ENCODE results near the gene CLDN20.
A peak's percentile ranks its signal among the peaks of the same experiment; 100 is the strongest.
"Not testable (repeated sequence)": the region's sequence is repeated elsewhere in the genome, so short reads cannot be mapped to it uniquely, and the experiment has no call there.

CLDN20 gene

GRCh38 chr6:155263373-155264063 is at the start of gene CLDN20:
Gene CLDN20 (plus strand): TSS chr6:155264013. CDS start chr6:155275720, 11,707 bp downstream.
- H3K36me3 Mint-ChIP-seq, result peaks cover 16% of the 10 kb centered on the region
- no peaks in the 10 kb centered on the region for H3K27me3 Mint-ChIP-seq
- no peak within 1 kb of the TSS for H3K27ac Mint-ChIP-seq
- H3K9me3 Mint-ChIP-seq, result no peaks in the 10 kb centered on the region
- H3K4me1 Mint-ChIP-seq, result peaks cover 26% of the 10 kb centered on the region
- H3K4me3 Mint-ChIP-seq, result no peak within 1 kb of the TSS

GRCh38 chr6:155215906-155216305 is 47.9 kb upstream of the CLDN20 start:
- no peaks in the 10 kb centered on the region for H3K4me1 Mint-ChIP-seq
- H3K27me3 Mint-ChIP-seq, result peaks cover 3% of the 10 kb centered on the region
- no peak overlapping the region for H3K27ac Mint-ChIP-seq
- H3K36me3 Mint-ChIP-seq, result peaks cover 3% of the 10 kb centered on the region
- no peaks in the 10 kb centered on the region for H3K9me3 Mint-ChIP-seq
- H3K4me3 Mint-ChIP-seq, result no peak overlapping the region

GRCh38 chr6:155216312-155217046 is 47.3 kb upstream of the CLDN20 start:
- Mint-ChIP-seq H3K4me3 (no peak overlapping the region), H3K36me3 (peaks cover 3% of the 10 kb centered on the region), H3K27me3 (peaks cover 3% of the 10 kb centered on the region), H3K9me3 (no peaks in the 10 kb centered on the region), H3K27ac (no peak overlapping the region), H3K4me1 (no peaks in the 10 kb centered on the region)

GRCh38 chr6:155218711-155219110 is 45.1 kb upstream of the CLDN20 start:
- H3K4me1 Mint-ChIP-seq, result peaks cover 11% of the 10 kb centered on the region
- H3K9me3 Mint-ChIP-seq, H3K27me3 Mint-ChIP-seq: not testable (repeated sequence)

DNA sequence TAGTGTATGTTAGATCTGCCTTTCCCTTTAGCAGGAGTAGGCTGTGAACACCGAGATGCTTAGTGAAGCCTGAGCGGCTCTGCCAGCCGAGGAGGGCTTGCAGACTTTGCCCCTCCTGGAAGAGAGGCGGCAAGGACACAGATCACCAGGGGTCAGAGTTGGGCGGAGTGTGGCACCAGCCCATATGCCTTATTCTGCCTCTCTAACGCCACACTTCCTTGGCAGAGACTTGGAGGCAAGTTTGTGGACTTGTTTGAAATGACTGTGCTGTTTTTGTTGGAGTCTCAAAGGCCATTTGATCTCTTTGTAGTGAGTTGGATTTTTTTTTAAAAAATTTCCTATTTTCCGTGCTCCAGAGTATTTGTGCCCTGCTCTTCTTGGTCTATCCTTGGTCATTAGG is 44.5 kb upstream of the CLDN20 start:
- H3K27ac Mint-ChIP-seq, result no peak overlapping the region
- H3K9me3 Mint-ChIP-seq, result no peaks in the 10 kb centered on the region
- H3K4me3 Mint-ChIP-seq, result no peak overlapping the region
- H3K27me3 Mint-ChIP-seq, result peaks cover 3% of the 10 kb centered on the region
- peaks cover 17% of the 10 kb centered on the region for H3K4me1 Mint-ChIP-seq
- peaks cover 2% of the 10 kb centered on the region for H3K36me3 Mint-ChIP-seq

More at GRCh38 chr6:155218711-155219110, 45.1 kb upstream of the CLDN20 start:
- not testable (repeated sequence) for H3K4me3 Mint-ChIP-seq, H3K27ac Mint-ChIP-seq, H3K36me3 Mint-ChIP-seq

DNA sequence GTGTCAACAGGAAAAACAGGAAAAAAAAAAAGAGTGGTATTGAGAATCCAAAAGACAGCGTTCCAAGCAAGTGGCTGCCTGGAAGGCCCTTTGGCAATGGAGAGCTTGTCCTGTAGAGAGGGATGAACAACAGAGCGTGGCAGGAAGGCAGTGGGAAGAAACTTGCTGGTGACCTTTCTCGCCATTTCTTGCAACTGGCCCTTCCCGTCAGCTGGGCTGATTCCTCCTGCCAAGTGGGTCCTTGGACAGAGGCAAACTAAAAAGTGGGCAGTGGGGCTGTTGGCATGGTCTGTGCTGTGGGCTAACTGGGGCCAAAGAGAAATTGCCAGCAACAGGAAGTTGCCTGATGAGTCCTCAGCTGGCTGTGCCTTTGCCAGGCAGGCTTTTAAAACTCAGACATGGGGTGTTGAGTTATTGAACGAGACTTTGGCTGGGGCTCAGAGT is 43.9 kb upstream of the CLDN20 start:
- peaks cover 3% of the 10 kb centered on the region for H3K27me3 Mint-ChIP-seq
- no peak overlapping the region for H3K4me3 Mint-ChIP-seq
- H3K36me3 Mint-ChIP-seq, result peaks cover 2% of the 10 kb centered on the region
- H3K4me1 Mint-ChIP-seq, result peaks cover 22% of the 10 kb centered on the region
- no peak overlapping the region for H3K27ac Mint-ChIP-seq
- no peaks in the 10 kb centered on the region for H3K9me3 Mint-ChIP-seq

DNA sequence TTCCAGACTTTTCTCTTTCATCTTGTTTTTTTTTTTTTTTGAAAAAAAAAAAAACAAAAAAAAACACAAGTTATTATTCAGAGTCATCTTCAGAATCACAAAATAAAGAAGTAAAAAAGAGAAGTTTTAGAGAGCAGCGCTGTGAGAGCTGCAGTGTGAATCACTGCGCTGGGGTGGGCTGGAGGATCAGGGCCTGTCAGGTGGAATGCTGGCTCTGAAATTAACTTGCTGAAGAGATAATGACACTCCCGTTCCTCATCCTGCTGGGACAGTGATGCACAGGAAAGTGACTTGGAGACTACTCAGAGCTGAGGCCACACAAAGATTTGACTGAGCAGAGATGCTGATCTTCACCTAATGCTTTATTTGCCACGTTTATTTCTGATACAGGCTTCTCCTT is 42.7 kb upstream of the CLDN20 start:
- Mint-ChIP-seq H3K27ac (no peak overlapping the region), H3K9me3 (no peaks in the 10 kb centered on the region), H3K4me3 (no peak overlapping the region), H3K27me3 (peaks cover 3% of the 10 kb centered on the region), H3K4me1 (peaks cover 26% of the 10 kb centered on the region), H3K36me3 (peaks cover 2% of the 10 kb centered on the region)

DNA sequence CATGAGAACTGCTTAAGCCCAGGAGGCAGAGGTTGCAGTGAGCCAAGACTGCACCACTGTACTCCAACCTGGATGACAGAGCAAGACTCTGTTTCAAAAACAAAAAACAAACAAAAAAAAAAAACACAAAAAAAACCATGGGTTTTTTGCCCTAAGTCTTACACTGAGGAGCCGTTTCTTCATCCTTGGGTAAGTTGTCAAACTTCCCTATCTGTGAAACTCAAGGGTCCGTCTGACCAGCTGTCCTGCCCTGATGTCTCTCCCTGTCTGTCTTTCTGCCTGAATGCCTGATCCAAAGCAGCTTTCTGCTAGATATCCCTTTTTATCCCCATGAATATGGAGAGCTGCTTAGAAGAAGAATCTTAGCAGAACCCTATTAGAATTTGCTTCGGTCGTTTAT is 41.3 kb upstream of the CLDN20 start:
- no peak overlapping the region for H3K4me3 Mint-ChIP-seq
- peaks cover 2% of the 10 kb centered on the region for H3K36me3 Mint-ChIP-seq
- peaks cover 26% of the 10 kb centered on the region for H3K4me1 Mint-ChIP-seq
- H3K27me3 Mint-ChIP-seq, result peaks cover 3% of the 10 kb centered on the region
- no peaks in the 10 kb centered on the region for H3K9me3 Mint-ChIP-seq
- no peak overlapping the region for H3K27ac Mint-ChIP-seq

- no peaks in the 10 kb centered on the region for H3K9me3 Mint-ChIP-seq
- H3K27ac Mint-ChIP-seq, result peak overlapping the region; percentile 93
- H3K4me3 Mint-ChIP-seq, result peak overlapping the region; percentile 40
- H3K36me3 Mint-ChIP-seq, result peaks cover 2% of the 10 kb centered on the region
- peaks cover 26% of the 10 kb centered on the region for H3K4me1 Mint-ChIP-seq
- peaks cover 3% of the 10 kb centered on the region for H3K27me3 Mint-ChIP-seq
These were observed 40.0 kb upstream of the CLDN20 start for GRCh38 chr6:155223646-155224451.

DNA sequence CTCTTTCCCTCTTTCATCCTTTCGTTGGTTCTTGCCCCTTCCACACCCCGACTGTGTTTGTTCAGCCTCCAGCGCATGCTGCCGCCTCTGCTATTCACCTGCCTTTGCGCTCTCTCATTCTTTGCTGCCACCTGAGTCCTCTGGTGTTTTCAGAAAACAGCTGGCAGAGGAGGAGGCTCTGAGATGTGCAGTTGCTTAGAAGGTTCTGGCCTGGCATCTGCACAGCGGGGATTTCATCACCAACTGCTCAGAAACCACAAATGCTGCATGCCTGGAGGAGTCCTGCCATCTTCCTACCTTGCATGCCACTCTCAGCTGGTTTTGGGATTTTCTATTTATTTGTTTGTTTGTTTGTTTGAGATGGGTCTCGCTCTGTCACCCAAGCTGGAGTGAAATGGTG is 39.2 kb upstream of the CLDN20 start:
- H3K36me3 Mint-ChIP-seq, result no peaks in the 10 kb centered on the region
- peaks cover 26% of the 10 kb centered on the region for H3K4me1 Mint-ChIP-seq
- no peaks in the 10 kb centered on the region for H3K27me3 Mint-ChIP-seq
- H3K27ac Mint-ChIP-seq, result peak overlapping the region; percentile 93
- peak overlapping the region; percentile 38 for H3K4me3 Mint-ChIP-seq
- no peaks in the 10 kb centered on the region for H3K9me3 Mint-ChIP-seq

GRCh38 chr6:155227046-155227445 is 36.8 kb upstream of the CLDN20 start:
- Mint-ChIP-seq H3K9me3 (peaks cover 3% of the 10 kb centered on the region), H3K27me3 (no peaks in the 10 kb centered on the region), H3K36me3 (peaks cover under 1% of the 10 kb centered on the region), H3K27ac (peak overlapping the region; percentile 43), H3K4me1 (peaks cover 26% of the 10 kb centered on the region), H3K4me3 (no peak overlapping the region)

GRCh38 chr6:155228546-155229166 is 35.2 kb upstream of the CLDN20 start:
- H3K9me3 Mint-ChIP-seq, result peaks cover 3% of the 10 kb centered on the region
- peaks cover 1% of the 10 kb centered on the region for H3K27me3 Mint-ChIP-seq
- H3K36me3 Mint-ChIP-seq, result peaks cover 2% of the 10 kb centered on the region
- H3K4me1 Mint-ChIP-seq, result peaks cover 16% of the 10 kb centered on the region
- H3K4me3 Mint-ChIP-seq, result no peak overlapping the region
- no peak overlapping the region for H3K27ac Mint-ChIP-seq

DNA sequence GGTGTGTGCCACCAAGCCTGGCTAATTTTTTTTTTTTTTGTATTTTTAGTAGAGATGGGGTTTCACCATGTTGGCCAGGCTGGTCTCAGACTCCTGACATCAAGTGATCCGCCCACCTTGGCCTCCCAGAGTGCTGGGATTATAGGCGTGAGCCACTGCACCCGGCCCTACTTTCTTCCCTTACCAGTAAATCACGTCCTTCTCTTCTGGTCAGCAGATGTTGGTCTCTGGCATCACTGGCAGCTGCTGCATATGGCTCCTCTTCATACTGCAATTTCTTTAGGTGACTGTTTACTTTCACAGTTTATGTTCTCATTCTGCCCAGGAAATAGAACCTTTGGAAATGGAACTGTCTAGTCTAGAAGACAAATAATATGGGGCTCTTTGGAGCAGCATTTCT is 32.8 kb upstream of the CLDN20 start:
- not testable (repeated sequence) for H3K4me3 Mint-ChIP-seq, H3K27me3 Mint-ChIP-seq, H3K36me3 Mint-ChIP-seq, H3K27ac Mint-ChIP-seq, H3K9me3 Mint-ChIP-seq, H3K4me1 Mint-ChIP-seq

GRCh38 chr6:155232848-155233247 is 31.0 kb upstream of the CLDN20 start:
- H3K27me3 Mint-ChIP-seq, result peaks cover 2% of the 10 kb centered on the region
- H3K27ac Mint-ChIP-seq, result no peak overlapping the region
- H3K4me1 Mint-ChIP-seq, result no peaks in the 10 kb centered on the region
- no peak overlapping the region for H3K4me3 Mint-ChIP-seq
- peaks cover 2% of the 10 kb centered on the region for H3K36me3 Mint-ChIP-seq
- H3K9me3 Mint-ChIP-seq, result peaks cover 3% of the 10 kb centered on the region

- Mint-ChIP-seq H3K9me3 (peaks cover 3% of the 10 kb centered on the region), H3K4me1 (no peaks in the 10 kb centered on the region), H3K4me3 (no peak overlapping the region), H3K27ac (no peak overlapping the region), H3K36me3 (peaks cover 2% of the 10 kb centered on the region), H3K27me3 (peaks cover 2% of the 10 kb centered on the region)
These were observed 29.6 kb upstream of the CLDN20 start for GRCh38 chr6:155234167-155234566.
